Bronchial epithelial cell (primary cell): ENCODE results near the gene MINDY4B. TPM values are rescaled to one million over a fixed set of nuclear protein-coding genes. Genes with fewer than 3 reads are reported as not detected.

Source experiments
- DNase-seq: peaks from one replicate; pipeline ENCODE4 v3.0.0-alpha.2; 2010; ENCODE audit warnings: low read depth
- FAIRE-seq: peaks from 2 replicates; lab custom pipeline; 2011; peaks lifted over from hg19 to GRCh38; lab: Jason Lieb, UNC
- H3K27me3 ChIP-seq: 2 replicates; pipeline ENCODE4 v1.5.1; 2011; ENCODE audit warnings: low read length; ENCODE audit not compliant: control insufficient read depth, insufficient read depth
- H3K36me3 ChIP-seq: 2 replicates; pipeline ENCODE4 v1.5.1; 2011; ENCODE audit warnings: low read length; ENCODE audit not compliant: control insufficient read depth, insufficient read depth
- H3K4me3 ChIP-seq: 2 replicates; pipeline ENCODE4 v1.5.1; 2011; ENCODE audit warnings: mild to moderate bottlenecking, low read depth, low read length, control low read depth
- total RNA-seq: library from RNA; depleted of rRNA; stranded (reverse); fragments of >200 nt; gene quantifications from 2 replicates; pipeline ENCODE4 v1.2.1, GENCODE V29; 2014
- TF ChIP-seq, protein P1 (sequence below): IDR thresholded peaks from 2 replicates; pipeline ENCODE4 v1.5.1; 2011; ENCODE audit warnings: mild to moderate bottlenecking, moderate library complexity, low read length, control low read depth, inconsistent platforms; ENCODE audit not compliant: insufficient read depth, severe bottlenecking

Gene MINDY4B
- total RNA-seq, 1 donor from 2014 or later: not detected

DNA sequence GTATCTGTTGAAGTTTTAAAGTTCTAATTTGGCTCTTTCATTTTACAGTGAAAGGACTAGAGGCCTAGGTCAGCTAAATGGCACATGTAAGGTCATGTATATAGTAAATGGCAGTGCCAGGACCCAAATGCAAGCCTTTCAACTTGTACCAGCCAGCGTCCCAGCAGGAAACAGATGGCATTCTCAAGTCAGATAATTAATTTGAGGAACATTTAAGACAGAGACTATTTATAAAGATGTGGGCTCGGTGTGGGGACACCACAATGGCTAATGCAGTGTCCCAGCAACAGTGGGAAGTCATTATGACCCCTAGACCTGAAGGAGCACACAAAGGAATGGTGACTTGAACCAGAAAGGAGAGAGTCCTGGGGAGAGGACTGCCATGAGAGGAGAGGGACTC is 6.1 kb downstream of the MINDY4B start:
- DNase-seq: no peak
- Histone ChIP-seq H3K4me3 (no peak overlapping the region), H3K36me3 (no peaks in the 10 kb centered on the region), H3K27me3 (peaks cover 6% of the 10 kb centered on the region)
- TF ChIP-seq, protein P1, sequence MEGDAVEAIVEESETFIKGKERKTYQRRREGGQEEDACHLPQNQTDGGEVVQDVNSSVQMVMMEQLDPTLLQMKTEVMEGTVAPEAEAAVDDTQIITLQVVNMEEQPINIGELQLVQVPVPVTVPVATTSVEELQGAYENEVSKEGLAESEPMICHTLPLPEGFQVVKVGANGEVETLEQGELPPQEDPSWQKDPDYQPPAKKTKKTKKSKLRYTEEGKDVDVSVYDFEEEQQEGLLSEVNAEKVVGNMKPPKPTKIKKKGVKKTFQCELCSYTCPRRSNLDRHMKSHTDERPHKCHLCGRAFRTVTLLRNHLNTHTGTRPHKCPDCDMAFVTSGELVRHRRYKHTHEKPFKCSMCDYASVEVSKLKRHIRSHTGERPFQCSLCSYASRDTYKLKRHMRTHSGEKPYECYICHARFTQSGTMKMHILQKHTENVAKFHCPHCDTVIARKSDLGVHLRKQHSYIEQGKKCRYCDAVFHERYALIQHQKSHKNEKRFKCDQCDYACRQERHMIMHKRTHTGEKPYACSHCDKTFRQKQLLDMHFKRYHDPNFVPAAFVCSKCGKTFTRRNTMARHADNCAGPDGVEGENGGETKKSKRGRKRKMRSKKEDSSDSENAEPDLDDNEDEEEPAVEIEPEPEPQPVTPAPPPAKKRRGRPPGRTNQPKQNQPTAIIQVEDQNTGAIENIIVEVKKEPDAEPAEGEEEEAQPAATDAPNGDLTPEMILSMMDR: no peak
- FAIRE-seq: no peak

DNA sequence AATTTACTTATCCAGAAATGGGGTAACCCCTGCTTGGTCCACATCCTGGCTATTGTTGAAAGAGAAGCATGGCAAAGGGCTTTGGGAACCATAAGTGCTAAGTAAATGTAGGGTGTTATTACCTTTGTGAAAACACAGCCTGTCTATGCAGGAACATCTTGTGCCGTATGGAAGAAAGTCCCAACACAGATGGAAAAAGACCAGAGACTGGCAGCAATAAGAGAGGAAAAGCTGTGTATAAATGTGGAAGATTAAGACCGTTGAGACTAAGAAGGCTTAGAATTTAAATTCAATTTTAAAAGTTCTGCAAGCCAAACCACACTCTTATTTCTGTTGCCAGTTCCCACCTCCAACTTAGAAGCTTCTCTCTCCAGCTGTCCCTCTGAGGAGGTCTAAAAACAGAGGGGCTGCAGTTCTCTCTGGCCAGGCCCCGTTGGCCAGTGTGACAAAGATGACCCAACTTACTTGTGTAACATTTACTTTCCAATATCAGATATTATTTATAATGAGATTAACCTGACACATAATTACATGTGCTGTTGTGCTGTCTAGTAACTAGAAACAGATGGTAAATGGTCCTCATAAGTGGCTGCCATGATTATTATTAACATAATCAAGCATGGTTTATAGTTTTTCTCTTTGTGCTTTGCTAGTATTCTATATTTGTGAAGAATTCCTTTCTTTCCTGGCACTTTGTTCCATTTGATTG is 7.0 kb downstream of the MINDY4B start:
- H3K27me3 ChIP-seq: peaks cover 6% of the 10 kb centered on the region
- FAIRE-seq: no peak
- no peak for DNase-seq
- TF ChIP-seq, protein P1: no peak
- no peaks in the 10 kb centered on the region for H3K36me3 ChIP-seq
- H3K4me3 ChIP-seq: no peak overlapping the region

DNA sequence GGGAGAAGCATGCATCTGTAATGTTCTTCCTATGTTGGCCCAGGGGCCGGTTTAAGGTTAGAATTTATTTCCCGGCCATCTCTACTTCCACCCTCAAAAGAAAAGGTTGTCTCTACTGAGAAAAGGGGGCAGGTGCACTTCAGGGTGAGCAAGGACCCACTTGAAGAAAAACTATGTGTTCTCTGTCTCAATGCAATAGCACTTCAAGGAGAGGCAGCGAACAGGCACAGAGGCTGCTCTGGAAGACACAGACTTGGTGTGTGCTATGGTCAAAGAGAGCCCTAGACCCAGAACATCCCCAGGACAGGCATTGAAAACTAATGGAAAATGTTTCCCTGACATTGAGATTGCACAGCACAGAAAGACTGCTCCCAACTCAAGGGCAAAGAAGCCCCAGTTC is 7.6 kb downstream of the MINDY4B start:
- Histone ChIP-seq H3K4me3 (no peak overlapping the region), H3K36me3 (no peaks in the 10 kb centered on the region), H3K27me3 (peaks cover 6% of the 10 kb centered on the region)
- FAIRE-seq (no peak), DNase-seq (no peak)
- TF ChIP-seq, protein P1: no peak

DNA sequence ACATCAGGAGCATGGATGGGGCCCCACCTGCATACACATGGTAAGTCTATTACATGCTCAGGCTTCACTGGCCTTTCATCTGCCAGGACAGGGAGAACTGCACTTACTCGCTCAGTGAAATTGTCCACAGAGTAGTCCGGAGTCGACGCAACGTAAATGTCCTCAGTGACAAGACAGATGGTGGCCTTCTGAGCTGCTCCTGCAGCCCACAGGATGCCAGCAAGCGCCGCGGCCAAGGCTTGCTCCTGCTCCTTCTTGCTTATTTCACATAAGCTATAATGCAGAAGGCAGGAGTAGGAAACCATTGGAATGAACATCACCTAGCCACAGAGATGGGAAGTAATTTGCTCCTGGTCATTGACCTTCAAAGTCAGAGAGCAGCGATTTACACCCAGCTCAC is 14.4 kb downstream of the MINDY4B start:
- Histone ChIP-seq H3K27me3 (peaks cover 3% of the 10 kb centered on the region), H3K4me3 (no peak overlapping the region), H3K36me3 (no peaks in the 10 kb centered on the region)
- FAIRE-seq (no peak), DNase-seq (no peak)
- TF ChIP-seq, protein P1: no peak

DNA sequence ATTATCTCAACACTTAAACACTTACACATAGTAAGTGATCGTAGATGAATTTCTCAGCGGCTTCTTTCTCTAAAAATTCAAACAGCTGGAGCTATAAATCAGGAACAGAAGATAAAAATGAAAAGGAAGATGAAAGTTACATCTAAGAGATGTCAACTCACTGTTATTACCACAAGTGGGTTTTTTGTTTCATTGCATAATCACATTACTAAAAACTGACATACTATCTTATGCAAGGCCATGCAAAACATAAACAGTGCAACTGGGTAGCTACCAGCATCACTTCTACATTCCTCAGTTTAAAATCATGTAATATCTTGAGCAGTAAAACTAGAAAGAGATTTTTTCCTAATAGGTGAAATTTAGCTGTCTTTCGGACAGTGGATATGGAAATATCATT is 14.9 kb downstream of the MINDY4B start:
- FAIRE-seq (no peak), DNase-seq (no peak)
- Histone ChIP-seq H3K27me3 (peaks cover 5% of the 10 kb centered on the region), H3K4me3 (no peak overlapping the region), H3K36me3 (no peaks in the 10 kb centered on the region)
- TF ChIP-seq, protein P1: no peak

DNA sequence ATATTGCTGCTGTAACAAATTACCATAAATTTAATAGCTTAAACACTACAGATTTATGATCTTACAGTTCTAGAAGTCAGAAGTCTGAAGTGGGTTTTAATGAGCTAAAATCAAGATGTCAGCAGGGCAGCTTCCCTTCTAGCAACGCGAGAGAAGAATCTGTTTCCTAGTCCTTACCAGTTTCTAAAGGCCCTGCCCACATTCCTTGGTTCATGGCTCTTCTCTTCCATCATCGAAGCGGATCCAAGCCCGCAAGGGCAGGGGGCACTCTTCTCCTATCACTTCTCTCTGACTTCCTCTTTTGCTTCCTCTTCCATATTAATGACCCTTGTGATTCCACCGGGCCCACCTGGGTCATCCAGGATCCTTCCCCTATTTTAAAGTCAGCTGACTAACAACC is 16.1 kb downstream of the MINDY4B start:
- TF ChIP-seq, protein P1: no peak
- DNase-seq: no peak
- FAIRE-seq: no peak
- H3K27me3 ChIP-seq: peaks cover 3% of the 10 kb centered on the region
- no peaks in the 10 kb centered on the region for H3K36me3 ChIP-seq
- no peak overlapping the region for H3K4me3 ChIP-seq
